IPS DF 6.9 (cell line): ENCODE results near the gene CCNY.

Experiments
- DNase-seq: peaks from one replicate; pipeline ENCODE4 v3.0.0-alpha.2; 2013; ENCODE audit warnings: low read depth, low spot score
- H3K27ac ChIP-seq: one replicate; pipeline ENCODE4 v1.5.1; 2013; ENCODE audit warnings: low read length, control low read depth
- H3K27me3 ChIP-seq: 2 replicates; pipeline ENCODE4 v1.6.1; 2013; ENCODE audit warnings: mild to moderate bottlenecking, low read length; ENCODE audit not compliant: control insufficient read depth, insufficient read depth
- H3K36me3 ChIP-seq: 2 replicates; pipeline ENCODE4 v1.6.1; 2013; ENCODE audit warnings: low read length; ENCODE audit not compliant: control insufficient read depth, insufficient read depth
- H3K4me1 ChIP-seq: 2 replicates; pipeline ENCODE4 v1.6.1; 2013; ENCODE audit warnings: low read length; ENCODE audit not compliant: control insufficient read depth, insufficient read depth
- H3K4me3 ChIP-seq: 2 replicates; pipeline ENCODE4 v1.5.1; 2013; ENCODE audit warnings: mild to moderate bottlenecking, low read length
- H3K9me3 ChIP-seq: 2 replicates; pipeline ENCODE4 v1.6.1; 2013; ENCODE audit warnings: low read length, inconsistent platforms; ENCODE audit not compliant: control insufficient read depth, insufficient read depth
- WGBS: extraction: QIAGEN DNeasy Blood & Tissue Kit; methylation state at CpG from one replicate; pipeline ENCODE4 v1.1.7; 2013; ENCODE audit warnings: mixed read lengths, missing lambda C conversion rate; ENCODE audit not compliant: insufficient read length, insufficient coverage; 5-methylcytosine and 5-hydroxymethylcytosine counted together

CCNY gene

DNA sequence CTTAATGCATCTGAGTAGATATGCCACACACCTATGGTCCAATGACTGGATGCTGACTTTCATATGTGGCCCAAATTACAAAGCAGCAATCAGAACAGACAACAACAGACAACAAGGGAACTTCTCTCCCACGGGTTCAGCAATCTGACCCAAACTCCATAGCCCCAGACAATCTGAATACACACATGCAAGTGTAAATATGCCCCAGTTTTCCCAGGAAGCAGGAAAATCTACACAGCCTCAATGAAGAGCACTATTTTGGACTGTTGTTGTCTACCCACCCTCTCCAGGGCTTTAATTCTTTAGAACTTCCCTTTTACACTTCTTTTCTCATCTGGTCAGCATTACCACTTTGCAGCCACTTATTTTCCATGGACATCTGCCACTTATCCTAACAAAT is 2.0 kb upstream of the CCNY start:
- no peaks in the 10 kb centered on the region for H3K9me3 ChIP-seq
- H3K36me3 ChIP-seq: no peaks in the 10 kb centered on the region
- DNase-seq: no peak
- no CpG with 5 or more reads among the region's 1 CpG for WGBS
- H3K27me3 ChIP-seq: no peaks in the 10 kb centered on the region
- no peak overlapping the region for H3K4me3 ChIP-seq
- no peak overlapping the region for H3K27ac ChIP-seq
- H3K4me1 ChIP-seq: no peaks in the 10 kb centered on the region; the same call in 1 of the 2 replicates

DNA sequence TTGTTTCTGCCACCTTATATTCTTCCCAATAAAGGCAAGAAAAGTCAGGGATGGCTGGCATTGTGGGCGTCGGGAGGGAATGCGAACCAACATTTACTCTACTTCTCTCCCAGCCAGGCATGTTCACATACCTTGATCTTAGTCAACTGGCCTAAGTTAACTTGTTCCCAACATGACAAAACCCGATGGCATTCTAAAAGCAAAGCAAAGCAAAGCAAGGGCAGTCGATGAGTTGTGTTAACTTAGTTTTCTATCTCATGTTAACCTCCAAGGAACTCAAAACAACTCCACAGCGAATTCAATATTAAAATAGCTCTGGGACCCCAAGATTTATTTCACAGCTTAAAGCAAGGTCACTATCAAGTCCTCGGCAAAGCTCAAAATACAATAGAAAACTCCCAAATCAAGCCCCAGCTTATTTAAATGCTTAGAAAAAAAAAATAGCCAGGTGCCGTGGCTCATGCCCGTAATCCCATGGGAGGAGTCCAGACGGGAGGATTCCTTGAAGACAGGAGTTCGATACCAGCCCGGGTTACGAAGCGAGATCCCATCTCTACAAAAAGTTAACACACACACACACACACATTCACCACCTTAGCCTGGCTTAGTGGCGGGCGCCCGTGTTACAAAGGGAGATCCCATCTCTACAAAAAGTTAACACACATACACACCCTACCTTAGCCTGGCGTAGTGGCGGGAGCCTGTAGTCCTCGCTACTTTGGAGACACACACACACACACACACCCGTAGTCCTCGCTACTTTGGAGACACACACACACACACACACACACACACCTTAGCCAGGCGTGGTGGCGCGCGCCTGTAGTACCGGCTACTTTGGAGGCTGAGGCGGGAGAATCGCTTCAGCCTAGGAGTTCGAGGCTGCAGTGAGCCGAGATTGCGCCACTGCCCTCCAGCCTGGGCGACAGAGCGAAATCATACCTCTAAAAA is 901 bp upstream of the CCNY start:
- WGBS: no CpG with 5 or more reads among the region's 34 CpGs
- no peak overlapping the region for H3K27ac ChIP-seq
- no peaks in the 10 kb centered on the region for H3K9me3 ChIP-seq
- peak overlapping the region; percentile 94; the same call in 1 of the 2 replicates for H3K4me3 ChIP-seq
- no peaks in the 10 kb centered on the region for H3K27me3 ChIP-seq
- no peak for DNase-seq
- H3K36me3 ChIP-seq: no peaks in the 10 kb centered on the region
- H3K4me1 ChIP-seq: no peaks in the 10 kb centered on the region; the same call in 1 of the 2 replicates

DNA sequence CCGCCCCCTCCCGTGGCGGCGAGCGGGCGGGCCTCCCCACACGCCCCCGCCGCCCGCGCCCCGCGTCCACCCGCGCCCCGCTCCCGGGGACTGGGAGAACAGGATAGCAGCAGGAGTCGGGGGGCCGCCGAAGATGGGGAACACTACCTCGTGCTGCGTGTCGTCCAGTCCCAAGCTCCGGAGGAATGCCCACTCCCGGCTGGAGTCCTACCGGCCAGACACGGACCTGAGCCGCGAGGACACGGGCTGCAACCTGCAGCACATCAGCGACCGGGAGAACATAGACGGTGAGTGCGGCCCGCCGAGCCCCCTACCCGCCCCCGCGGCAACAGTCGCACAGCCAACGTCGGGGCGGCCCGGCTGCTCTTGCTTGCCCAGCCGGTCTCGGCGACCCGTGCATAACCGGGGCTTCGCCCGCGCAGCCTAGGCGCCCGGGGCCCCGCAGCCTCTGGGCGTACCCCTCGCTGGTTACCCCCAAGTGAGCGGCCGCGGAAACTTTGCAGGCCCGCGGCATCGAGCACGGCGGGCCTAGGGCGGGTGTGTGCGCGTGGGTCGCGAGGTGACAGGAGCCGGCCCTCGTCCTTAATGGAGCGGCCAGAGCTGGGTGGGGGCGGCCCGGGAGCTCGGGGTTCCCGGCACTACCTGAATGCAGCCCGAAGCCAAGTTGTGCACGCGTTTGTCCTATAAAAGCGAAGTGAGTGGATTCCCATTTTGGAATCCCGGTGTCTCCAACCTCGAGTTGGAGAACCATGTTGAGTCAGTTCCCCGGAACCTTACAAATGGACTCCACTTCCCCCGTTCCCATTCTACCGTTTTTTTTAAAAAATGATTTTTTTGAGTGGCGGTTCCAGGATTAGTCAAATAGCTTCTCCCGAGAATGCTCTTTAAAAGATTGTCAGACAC is 863 bp downstream of the CCNY start:
- Histone ChIP-seq H3K27ac (no peak overlapping the region), H3K4me1 (no peaks in the 10 kb centered on the region; the same call in 1 of the 2 replicates), H3K9me3 (no peaks in the 10 kb centered on the region), H3K27me3 (no peaks in the 10 kb centered on the region), H3K4me3 (peak overlapping the region; percentile 94), H3K36me3 (no peaks in the 10 kb centered on the region)
- WGBS: no CpG with 5 or more reads among the region's 88 CpGs
- no peak for DNase-seq

DNA sequence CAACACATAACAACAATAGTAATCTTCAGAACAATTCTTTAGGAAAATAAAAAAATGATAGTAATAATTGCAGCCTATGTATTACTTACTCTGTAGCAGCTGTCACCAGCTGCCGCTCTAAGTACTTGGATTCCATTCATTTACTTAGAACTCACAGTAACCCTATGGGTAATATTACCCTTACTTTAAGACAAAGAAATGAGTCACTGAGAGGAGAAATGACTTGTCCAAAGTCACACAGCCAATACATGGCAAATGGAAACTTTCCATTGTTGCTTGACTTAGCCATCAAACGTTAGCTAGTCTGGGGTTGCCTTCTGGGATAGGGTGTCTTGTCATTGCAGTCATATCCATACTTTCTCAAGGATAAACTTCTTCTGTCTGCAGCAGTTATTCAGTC is 3.6 kb downstream of the CCNY start:
- Histone ChIP-seq H3K27ac (no peak overlapping the region), H3K36me3 (no peaks in the 10 kb centered on the region), H3K27me3 (no peaks in the 10 kb centered on the region), H3K9me3 (no peaks in the 10 kb centered on the region), H3K4me3 (no peak overlapping the region), H3K4me1 (no peaks in the 10 kb centered on the region; the same call in 1 of the 2 replicates)
- DNase-seq: no peak
- no CpG with 5 or more reads among the region's 2 CpGs for WGBS

DNA sequence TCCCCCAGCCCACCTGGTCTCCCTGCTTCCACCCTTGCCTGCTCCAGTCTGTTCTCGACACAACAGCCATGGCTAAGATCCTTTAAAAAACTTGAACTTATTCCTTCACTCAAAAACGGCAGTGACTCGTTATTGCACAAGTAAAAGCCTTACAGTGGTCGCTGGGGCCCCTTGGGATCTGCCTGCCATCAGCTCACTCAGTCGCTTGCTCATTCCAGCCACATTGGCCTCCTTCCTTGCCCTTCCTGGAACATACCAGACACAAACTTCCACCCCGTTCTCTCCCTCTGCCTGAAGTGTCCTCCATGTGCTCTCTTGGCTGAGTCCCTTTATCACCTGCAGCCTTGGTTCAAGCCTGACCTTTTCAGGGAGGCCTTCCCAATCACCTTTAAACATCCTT is 4.7 kb downstream of the CCNY start:
- H3K27me3 ChIP-seq: no peaks in the 10 kb centered on the region
- no CpG with 5 or more reads among the region's 6 CpGs for WGBS
- H3K36me3 ChIP-seq: no peaks in the 10 kb centered on the region
- H3K9me3 ChIP-seq: no peaks in the 10 kb centered on the region
- no peaks in the 10 kb centered on the region for H3K4me1 ChIP-seq
- H3K4me3 ChIP-seq: no peak overlapping the region
- DNase-seq: no peak
- no peak overlapping the region for H3K27ac ChIP-seq

DNA sequence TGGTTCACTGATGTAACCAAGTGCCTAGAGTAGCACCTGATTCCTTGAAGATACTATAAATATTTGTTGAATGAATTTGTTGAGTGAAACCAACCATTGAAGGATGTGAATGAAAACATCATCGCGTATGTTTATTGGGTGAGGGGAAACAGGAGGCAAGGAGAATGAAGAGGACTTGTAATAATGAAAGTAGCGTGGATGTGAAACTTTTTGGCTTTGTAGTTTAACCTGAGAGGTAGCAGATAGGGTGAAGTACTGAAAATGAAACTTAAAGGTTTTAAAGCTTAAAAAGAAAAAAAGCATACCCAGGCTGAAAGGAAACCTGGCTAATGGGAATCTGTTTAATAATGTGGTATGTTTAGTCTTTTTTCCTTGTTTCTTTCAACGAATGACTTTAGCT is 5.2 kb downstream of the CCNY start:
- Histone ChIP-seq H3K27ac (no peak overlapping the region), H3K4me3 (no peak overlapping the region)

DNA sequence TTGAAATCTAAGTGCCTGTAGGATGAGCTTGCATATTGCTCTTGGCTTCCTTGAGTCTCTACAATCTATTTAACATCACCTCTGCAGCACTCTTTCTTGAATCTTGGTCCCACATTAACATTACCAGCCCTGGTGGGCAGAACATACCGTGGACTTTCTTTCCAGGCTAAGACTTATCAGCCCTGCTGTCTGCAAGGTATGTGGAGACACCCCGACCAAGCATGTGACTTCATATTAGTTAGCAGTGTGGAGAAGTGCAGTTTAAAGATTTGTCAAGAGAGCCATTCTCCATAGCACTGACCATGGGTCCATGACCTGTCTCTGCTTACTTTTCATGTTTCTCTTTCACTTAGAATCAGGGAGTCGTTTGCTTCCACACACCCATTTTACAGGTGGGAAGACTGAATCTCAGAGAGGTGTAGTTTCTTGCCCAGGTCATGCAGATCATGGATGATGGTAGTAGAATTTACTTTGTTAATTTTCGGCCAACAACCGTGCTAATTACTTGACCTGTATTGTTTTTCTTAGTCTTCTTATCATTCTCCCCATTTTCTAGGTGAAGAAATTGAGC is 6.0 kb downstream of the CCNY start:
- no peaks in the 10 kb centered on the region for H3K36me3 ChIP-seq
- H3K27ac ChIP-seq: no peak overlapping the region
- DNase-seq: no peak
- H3K9me3 ChIP-seq: no peaks in the 10 kb centered on the region
- H3K4me1 ChIP-seq: no peaks in the 10 kb centered on the region
- H3K27me3 ChIP-seq: no peaks in the 10 kb centered on the region
- no peak overlapping the region for H3K4me3 ChIP-seq
- no CpG with 5 or more reads among the region's 5 CpGs for WGBS

More for the DNA sequence above, 5.2 kb downstream of the CCNY start:
- Histone ChIP-seq H3K9me3 (no peaks in the 10 kb centered on the region), H3K27me3 (no peaks in the 10 kb centered on the region), H3K36me3 (no peaks in the 10 kb centered on the region), H3K4me1 (no peaks in the 10 kb centered on the region)
- no peak for DNase-seq
- 100% methylated on average over 3 of the region's 4 CpGs for WGBS

DNA sequence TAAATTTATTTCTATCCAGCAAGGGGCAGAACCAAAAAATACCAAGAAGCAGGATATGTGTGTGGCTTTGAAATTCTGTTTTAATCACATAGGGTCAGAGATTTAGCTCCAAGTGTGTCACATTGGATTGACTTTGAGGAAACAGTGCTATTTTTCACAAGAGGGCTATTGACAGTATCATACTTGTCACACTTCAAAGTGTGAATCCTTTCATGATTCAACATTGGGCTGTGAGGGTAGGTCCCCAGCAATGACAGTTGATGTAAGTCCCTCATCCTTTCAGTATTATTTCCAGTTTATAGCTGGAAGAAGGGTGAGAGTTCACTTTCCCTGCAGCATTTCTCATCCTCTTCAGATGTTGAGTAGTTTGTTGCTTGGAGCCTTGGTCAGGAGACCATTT is 7.4 kb downstream of the CCNY start:
- Histone ChIP-seq H3K9me3 (no peaks in the 10 kb centered on the region), H3K4me1 (no peaks in the 10 kb centered on the region), H3K27ac (no peak overlapping the region), H3K27me3 (no peaks in the 10 kb centered on the region), H3K4me3 (no peak overlapping the region), H3K36me3 (no peaks in the 10 kb centered on the region)
- no peak for DNase-seq

DNA sequence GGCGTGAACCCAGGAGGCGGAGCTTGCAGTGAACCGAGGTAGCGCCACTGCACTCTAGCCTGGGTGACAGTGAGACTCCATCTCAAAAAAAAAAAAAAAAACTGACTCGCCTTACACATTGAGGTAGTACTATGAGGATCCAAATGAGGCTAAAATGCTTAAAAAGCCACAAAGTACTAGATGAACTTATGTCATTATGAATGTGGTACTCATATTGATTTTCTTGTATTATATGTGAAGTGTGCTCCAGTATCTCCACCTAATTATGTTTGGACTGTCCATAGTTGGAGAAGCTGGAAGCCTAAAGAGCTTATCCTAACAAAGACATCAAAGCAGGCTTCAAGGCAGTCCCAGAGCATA is 9.1 kb downstream of the CCNY start:
- Histone ChIP-seq H3K36me3 (no peaks in the 10 kb centered on the region), H3K4me1 (no peaks in the 10 kb centered on the region), H3K4me3 (no peak overlapping the region), H3K27me3 (no peaks in the 10 kb centered on the region), H3K9me3 (no peaks in the 10 kb centered on the region), H3K27ac (no peak overlapping the region)
- no peak for DNase-seq
- no CpG with 5 or more reads among the region's 5 CpGs for WGBS

DNA sequence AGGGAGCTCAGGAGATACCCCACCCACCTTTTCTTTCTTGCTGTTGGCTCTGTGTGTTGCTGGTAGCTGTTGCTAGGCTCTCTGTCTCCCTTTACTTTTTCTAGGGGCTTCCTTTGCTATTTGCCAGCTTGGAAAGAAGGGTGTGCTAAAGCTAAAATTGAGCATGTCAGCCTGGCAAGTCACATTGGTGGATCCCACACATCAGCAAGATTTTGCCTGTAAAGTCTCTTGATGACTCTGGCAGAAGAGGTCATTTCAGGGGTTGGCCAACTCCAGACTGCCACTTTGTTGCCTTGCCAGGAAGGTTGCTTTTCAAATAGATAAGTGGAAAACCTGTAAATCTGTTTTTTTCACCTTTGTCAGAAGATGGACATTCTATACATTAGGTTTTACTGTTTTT is 9.9 kb downstream of the CCNY start:
- DNase-seq: no peak
- H3K4me1 ChIP-seq: no peaks in the 10 kb centered on the region
- no peaks in the 10 kb centered on the region for H3K27me3 ChIP-seq
- H3K9me3 ChIP-seq: no peaks in the 10 kb centered on the region
- H3K36me3 ChIP-seq: no peaks in the 10 kb centered on the region
- no peak overlapping the region for H3K4me3 ChIP-seq
- H3K27ac ChIP-seq: no peak overlapping the region
